ENCODE data around the gene CACNA1C. TPM values are rescaled to one million over a fixed set of nuclear protein-coding genes. Genes with fewer than 3 reads are reported as not detected.
"Not testable (repeated sequence)": the region's sequence is repeated elsewhere in the genome, so short reads cannot be mapped to it uniquely, and the experiment has no call there.

CACNA1C gene
- polyA plus RNA-seq, 5 donors = 10.1 to 15.2 (median 10.7) TPM

GRCh38 chr12:2074792-2075191 lies 22.0 kb downstream of the CACNA1C start:
- peak in 1 of 2 donors; percentile 6 for DNase-seq

GRCh38 chr12:2075508-2076195 lies 22.9 kb downstream of the CACNA1C start:
- peak in 1 of 2 donors; percentile 8 for DNase-seq

GRCh38 chr12:2076196-2076570 lies 23.4 kb downstream of the CACNA1C start:
- DNase-seq = peak in 1 of 2 donors; percentile 41

- no peak for DNase-seq
Observed at GRCh38 chr12:2076728-2077127, 23.9 kb downstream of the CACNA1C start.

GRCh38 chr12:2080604-2081003 lies 27.8 kb downstream of the CACNA1C start:
- DNase-seq = no peak

GRCh38 chr12:2082321-2082720 lies 29.5 kb downstream of the CACNA1C start:
- DNase-seq = no peak

- no peak for DNase-seq
Observed at GRCh38 chr12:2083008-2083407, 30.2 kb downstream of the CACNA1C start.

- no peak for DNase-seq
Observed at GRCh38 chr12:2083561-2083960, 30.8 kb downstream of the CACNA1C start.

- DNase-seq = no peak
Observed at GRCh38 chr12:2084553-2085296, 31.9 kb downstream of the CACNA1C start.

- DNase-seq = no peak
Observed at GRCh38 chr12:2092354-2092753, 39.6 kb downstream of the CACNA1C start.

GRCh38 chr12:2092890-2093289 lies 40.1 kb downstream of the CACNA1C start:
- no peak for DNase-seq

GRCh38 chr12:2094597-2094996 lies 41.8 kb downstream of the CACNA1C start:
- no peak for DNase-seq

- no peak for DNase-seq
Observed at GRCh38 chr12:2095878-2096277, 43.1 kb downstream of the CACNA1C start.

GRCh38 chr12:2097617-2098016 lies 44.8 kb downstream of the CACNA1C start:
- DNase-seq = no peak

- DNase-seq = no peak
Observed at GRCh38 chr12:2098852-2099251, 46.1 kb downstream of the CACNA1C start.

GRCh38 chr12:2099595-2099994 lies 46.8 kb downstream of the CACNA1C start:
- no peak for DNase-seq

GRCh38 chr12:2101359-2101758 lies 48.6 kb downstream of the CACNA1C start:
- no peak for DNase-seq

GRCh38 chr12:2101771-2102170 lies 49.0 kb downstream of the CACNA1C start:
- no peak for DNase-seq

GRCh38 chr12:2102736-2103135 lies 49.9 kb downstream of the CACNA1C start:
- not testable (repeated sequence) for DNase-seq

- DNase-seq = not testable (repeated sequence)
Observed at GRCh38 chr12:2105387-2105786, 52.6 kb downstream of the CACNA1C start.

- DNase-seq = no peak
Observed at GRCh38 chr12:2108166-2108565, 55.4 kb downstream of the CACNA1C start.

GRCh38 chr12:2108975-2109671 lies 56.3 kb downstream of the CACNA1C start:
- DNase-seq = no peak

GRCh38 chr12:2110127-2110526 lies 57.3 kb downstream of the CACNA1C start:
- DNase-seq = no peak
